Panc1 (cell line): Measurements from ENCODE around the gene ADSL.

ENCODE experiments used
- POLR2AphosphoS5 ChIP-seq: IDR thresholded peaks from 2 replicates; pipeline ENCODE4 v1.6.1; 2012; ENCODE audit warnings: mild to moderate bottlenecking, low read depth, low read length, moderate library complexity
- SIN3A ChIP-seq: IDR thresholded peaks from 2 replicates; pipeline ENCODE4 v1.6.1; 2012; ENCODE audit warnings: low read depth, mild to moderate bottlenecking, low read length, moderate library complexity, borderline replicate concordance; ENCODE audit not compliant: insufficient read depth
- TCF7L2 ChIP-seq: IDR thresholded peaks from 2 replicates; pipeline ENCODE4 v1.6.1; 2011; ENCODE audit warnings: mild to moderate bottlenecking, low read depth, low read length, inconsistent platforms
- TF ChIP-seq, protein P1 (sequence below): fragments of 450-650 bp; IDR thresholded peaks from 2 replicates; pipeline ENCODE4 v1.5.1; 2017; ENCODE audit warnings: mild to moderate bottlenecking
- TF ChIP-seq, protein P2 (sequence below), 2 experiments: IDR thresholded peaks; 2 replicates each; pipeline ENCODE4 v1.6.1; 2011 to 2012; ENCODE audit warnings: low read depth in 2 of 2, control low read depth in 1 of 2, low read length in 1 of 2, mild to moderate bottlenecking in 1 of 2, moderate library complexity in 1 of 2; ENCODE audit not compliant: insufficient read depth in 1 of 2

DNA sequence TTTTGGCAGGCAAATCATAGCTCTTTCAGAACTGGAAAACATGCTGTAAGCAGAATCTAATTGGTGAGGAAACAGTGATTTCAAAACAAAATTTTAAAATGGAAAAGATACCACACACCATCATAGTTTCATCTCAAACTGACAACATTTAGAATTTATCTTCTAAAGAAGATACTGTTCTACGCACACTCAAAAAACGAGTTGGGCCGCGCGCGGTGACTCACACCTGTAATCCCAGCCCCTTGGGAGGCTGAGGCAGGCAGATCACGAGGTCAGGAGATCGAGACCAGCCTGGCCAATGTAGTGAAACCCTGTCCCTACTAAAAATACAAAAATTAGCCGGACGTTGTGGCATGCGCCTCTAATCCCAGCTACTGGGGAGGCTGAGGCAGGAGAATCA, 44.2 kb upstream of the ADSL start:
- TF ChIP-seq, protein P1, sequence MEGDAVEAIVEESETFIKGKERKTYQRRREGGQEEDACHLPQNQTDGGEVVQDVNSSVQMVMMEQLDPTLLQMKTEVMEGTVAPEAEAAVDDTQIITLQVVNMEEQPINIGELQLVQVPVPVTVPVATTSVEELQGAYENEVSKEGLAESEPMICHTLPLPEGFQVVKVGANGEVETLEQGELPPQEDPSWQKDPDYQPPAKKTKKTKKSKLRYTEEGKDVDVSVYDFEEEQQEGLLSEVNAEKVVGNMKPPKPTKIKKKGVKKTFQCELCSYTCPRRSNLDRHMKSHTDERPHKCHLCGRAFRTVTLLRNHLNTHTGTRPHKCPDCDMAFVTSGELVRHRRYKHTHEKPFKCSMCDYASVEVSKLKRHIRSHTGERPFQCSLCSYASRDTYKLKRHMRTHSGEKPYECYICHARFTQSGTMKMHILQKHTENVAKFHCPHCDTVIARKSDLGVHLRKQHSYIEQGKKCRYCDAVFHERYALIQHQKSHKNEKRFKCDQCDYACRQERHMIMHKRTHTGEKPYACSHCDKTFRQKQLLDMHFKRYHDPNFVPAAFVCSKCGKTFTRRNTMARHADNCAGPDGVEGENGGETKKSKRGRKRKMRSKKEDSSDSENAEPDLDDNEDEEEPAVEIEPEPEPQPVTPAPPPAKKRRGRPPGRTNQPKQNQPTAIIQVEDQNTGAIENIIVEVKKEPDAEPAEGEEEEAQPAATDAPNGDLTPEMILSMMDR = no peak
- TF ChIP-seq SIN3A (no peak), POLR2AphosphoS5 (no peak), TCF7L2 (no peak)
- TF ChIP-seq, protein P2, sequence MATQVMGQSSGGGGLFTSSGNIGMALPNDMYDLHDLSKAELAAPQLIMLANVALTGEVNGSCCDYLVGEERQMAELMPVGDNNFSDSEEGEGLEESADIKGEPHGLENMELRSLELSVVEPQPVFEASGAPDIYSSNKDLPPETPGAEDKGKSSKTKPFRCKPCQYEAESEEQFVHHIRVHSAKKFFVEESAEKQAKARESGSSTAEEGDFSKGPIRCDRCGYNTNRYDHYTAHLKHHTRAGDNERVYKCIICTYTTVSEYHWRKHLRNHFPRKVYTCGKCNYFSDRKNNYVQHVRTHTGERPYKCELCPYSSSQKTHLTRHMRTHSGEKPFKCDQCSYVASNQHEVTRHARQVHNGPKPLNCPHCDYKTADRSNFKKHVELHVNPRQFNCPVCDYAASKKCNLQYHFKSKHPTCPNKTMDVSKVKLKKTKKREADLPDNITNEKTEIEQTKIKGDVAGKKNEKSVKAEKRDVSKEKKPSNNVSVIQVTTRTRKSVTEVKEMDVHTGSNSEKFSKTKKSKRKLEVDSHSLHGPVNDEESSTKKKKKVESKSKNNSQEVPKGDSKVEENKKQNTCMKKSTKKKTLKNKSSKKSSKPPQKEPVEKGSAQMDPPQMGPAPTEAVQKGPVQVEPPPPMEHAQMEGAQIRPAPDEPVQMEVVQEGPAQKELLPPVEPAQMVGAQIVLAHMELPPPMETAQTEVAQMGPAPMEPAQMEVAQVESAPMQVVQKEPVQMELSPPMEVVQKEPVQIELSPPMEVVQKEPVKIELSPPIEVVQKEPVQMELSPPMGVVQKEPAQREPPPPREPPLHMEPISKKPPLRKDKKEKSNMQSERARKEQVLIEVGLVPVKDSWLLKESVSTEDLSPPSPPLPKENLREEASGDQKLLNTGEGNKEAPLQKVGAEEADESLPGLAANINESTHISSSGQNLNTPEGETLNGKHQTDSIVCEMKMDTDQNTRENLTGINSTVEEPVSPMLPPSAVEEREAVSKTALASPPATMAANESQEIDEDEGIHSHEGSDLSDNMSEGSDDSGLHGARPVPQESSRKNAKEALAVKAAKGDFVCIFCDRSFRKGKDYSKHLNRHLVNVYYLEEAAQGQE (IDR thresholded peaks at IDR 0.05; ENCODE audit: insufficient read depth in 1 of 2, low read depth in 2 of 2, low read length in 1 of 2) = no peak
